KMS-11 (cell line): ENCODE measurements around the gene PLAGL2.

Experiments used
- H2AFZ ChIP-seq: fragments of 200-600 bp; sonication (generic); 2 replicates; pipeline ENCODE4 v1.6.1; 2016; ENCODE audit warnings: antibody characterized with exemption, mixed run types, low read depth
- H3K27ac ChIP-seq: fragments of 200-600 bp; sonication (generic); 2 replicates; pipeline ENCODE4 v1.6.1; 2016; ENCODE audit warnings: mild to moderate bottlenecking, mixed run types
- H3K27me3 ChIP-seq: fragments of 200-600 bp; sonication (generic); 2 replicates; pipeline ENCODE4 v1.6.1; 2017; ENCODE audit warnings: mild to moderate bottlenecking, low read depth, mixed run types, moderate library complexity; ENCODE audit not compliant: insufficient read depth
- H3K36me3 ChIP-seq: fragments of 200-600 bp; sonication (generic); 2 replicates; pipeline ENCODE4 v1.6.1; 2017; ENCODE audit warnings: mild to moderate bottlenecking, mixed run types; ENCODE audit not compliant: insufficient read depth
- H3K4me1 ChIP-seq: fragments of 200-600 bp; sonication (generic); 2 replicates; pipeline ENCODE4 v1.6.1; 2016; ENCODE audit warnings: mild to moderate bottlenecking, low read depth, mixed run types; ENCODE audit not compliant: poor library complexity, severe bottlenecking
- H3K4me2 ChIP-seq: fragments of 200-600 bp; sonication (generic); 2 replicates; pipeline ENCODE4 v1.7.0; 2016; ENCODE audit warnings: mild to moderate bottlenecking, mixed run types
- H3K4me3 ChIP-seq: fragments of 200-600 bp; sonication (generic); IDR thresholded peaks from 2 replicates; pipeline ENCODE4 v1.6.1; 2017; ENCODE audit warnings: low read depth, low read length, mixed read lengths; ENCODE audit not compliant: insufficient read depth
- H3K79me2 ChIP-seq: fragments of 200-600 bp; sonication (generic); 2 replicates; pipeline ENCODE4 v1.6.1; 2016; ENCODE audit warnings: low read depth, mixed run types; ENCODE audit not compliant: insufficient read depth
- H3K9ac ChIP-seq: fragments of 200-600 bp; sonication (generic); 2 replicates; pipeline ENCODE4 v1.6.1; 2016; ENCODE audit warnings: mild to moderate bottlenecking, mixed run types
- H4K20me1 ChIP-seq: fragments of 200-600 bp; sonication (generic); 2 replicates; pipeline ENCODE4 v1.6.1; 2016; ENCODE audit warnings: mild to moderate bottlenecking, mixed run types; ENCODE audit not compliant: insufficient read depth
- CTCF ChIP-seq: fragments of 200-600 bp; sonication (generic); conservative IDR thresholded peaks from 2 replicates; pipeline ENCODE4 v1.6.1; 2017; ENCODE audit warnings: low read depth, mild to moderate bottlenecking, antibody characterized with exemption, low read length, moderate library complexity, mixed read lengths

The PLAGL2 gene

GRCh38 chr20:32224463-32224862, 16.9 kb upstream of the PLAGL2 start:
- no peaks in the 10 kb centered on the region for H3K27me3 ChIP-seq
- H3K4me2 ChIP-seq = no peak overlapping the region
- H3K79me2 ChIP-seq = no peaks in the 10 kb centered on the region
- no peaks in the 10 kb centered on the region for H3K4me1 ChIP-seq
- H3K4me3 ChIP-seq = no peak overlapping the region
- H4K20me1 ChIP-seq = no peaks in the 10 kb centered on the region
- no peak overlapping the region for H2AFZ ChIP-seq
- no peak overlapping the region for H3K9ac ChIP-seq
- H3K27ac ChIP-seq = no peak overlapping the region
- H3K36me3 ChIP-seq = peaks cover 6% of the 10 kb centered on the region; the same call in 1 of the 2 replicates
- no peak for TF ChIP-seq CTCF

GRCh38 chr20:32218156-32218900, 10.8 kb upstream of the PLAGL2 start:
- Histone ChIP-seq H3K27ac (no peak overlapping the region), H3K4me1 (no peaks in the 10 kb centered on the region), H3K9ac (no peak overlapping the region), H4K20me1 (no peaks in the 10 kb centered on the region), H3K27me3 (no peaks in the 10 kb centered on the region), H3K79me2 (no peaks in the 10 kb centered on the region), H3K36me3 (peaks cover 6% of the 10 kb centered on the region; the same call in 1 of the 2 replicates), H2AFZ (no peak overlapping the region), H3K4me2 (no peak overlapping the region), H3K4me3 (no peak overlapping the region)
- no peak for TF ChIP-seq CTCF

GRCh38 chr20:32216179-32217142, 8.9 kb upstream of the PLAGL2 start:
- no peak overlapping the region for H3K27ac ChIP-seq
- no peak overlapping the region for H3K4me2 ChIP-seq
- H3K36me3 ChIP-seq = peaks cover 6% of the 10 kb centered on the region; the same call in 1 of the 2 replicates
- no peak for TF ChIP-seq CTCF
- no peaks in the 10 kb centered on the region for H3K4me1 ChIP-seq
- no peaks in the 10 kb centered on the region for H3K27me3 ChIP-seq
- H3K9ac ChIP-seq = no peak overlapping the region
- no peak overlapping the region for H2AFZ ChIP-seq
- H3K4me3 ChIP-seq = no peak overlapping the region
- H3K79me2 ChIP-seq = no peaks in the 10 kb centered on the region
- no peaks in the 10 kb centered on the region for H4K20me1 ChIP-seq

- no peak overlapping the region for H3K4me3 ChIP-seq
- no peak overlapping the region for H3K4me2 ChIP-seq
- H3K27me3 ChIP-seq = no peaks in the 10 kb centered on the region
- no peak for TF ChIP-seq CTCF
- H2AFZ ChIP-seq = no peak overlapping the region
- no peaks in the 10 kb centered on the region for H3K79me2 ChIP-seq
- H3K4me1 ChIP-seq = no peaks in the 10 kb centered on the region
- peaks cover 6% of the 10 kb centered on the region; the same call in 1 of the 2 replicates for H3K36me3 ChIP-seq
- no peak overlapping the region for H3K9ac ChIP-seq
- no peaks in the 10 kb centered on the region for H4K20me1 ChIP-seq
- H3K27ac ChIP-seq = no peak overlapping the region
Measured at GRCh38 chr20:32215729-32216128, 8.2 kb upstream of the PLAGL2 start.
